Peyer's patch (tissue), 4 donors: ENCODE results near the gene ZFYVE9. TPM values are rescaled to one million over a fixed set of nuclear protein-coding genes. Genes with fewer than 3 reads are reported as not detected.
"Not testable (repeated sequence)": the region's sequence is repeated elsewhere in the genome, so short reads cannot be mapped to it uniquely, and the experiment has no call there.

Experiments used
- DNase-seq, 3 donors: peaks; one replicate each; pipeline ENCODE4 v3.0.0-alpha.2; 2017 to 2019
- H3K27ac ChIP-seq, 4 donors: fragments of 200-600 bp; sonication (generic); one replicate each; pipeline ENCODE4 v1.5.1; 2016 to 2019
- H3K27me3 ChIP-seq, 2 donors: fragments of 200-600 bp; sonication (generic); one replicate each; pipeline ENCODE4 v1.5.1; 2019
- H3K36me3 ChIP-seq, 3 donors: fragments of 200-600 bp; sonication (generic); one replicate each; pipeline ENCODE4 v1.5.1; 2016 to 2019
- H3K4me1 ChIP-seq, 4 donors: fragments of 200-600 bp; sonication (generic); one replicate each; pipeline ENCODE4 v1.5.1; 2016 to 2019
- H3K4me3 ChIP-seq, 4 donors: fragments of 200-600 bp; sonication (generic); 1 replicate in 3 of 4; 2 replicates in 1 of 4; pipeline ENCODE4 v1.5.1; 2016 to 2019; ENCODE audit warnings: mild to moderate bottlenecking in 1 of 4
- H3K9me3 ChIP-seq, 4 donors: fragments of 200-600 bp; sonication (generic); one replicate each; pipeline ENCODE4 v1.5.1; 2016 to 2019; ENCODE audit warnings: mild to moderate bottlenecking in 1 of 4
- CTCF ChIP-seq, 6 experiments: fragments of 450-650 bp in 4 of 6; fragments of 200-600 bp in 2 of 6; sonication (generic) in 1 of 6; IDR thresholded peaks; one replicate each; pipeline ENCODE4 v1.5.1; 2017 to 2019; ENCODE audit warnings: antibody characterized with exemption in 6 of 6, mild to moderate bottlenecking in 3 of 6, moderate library complexity in 1 of 6
- POLR2A ChIP-seq, 2 donors: fragments of 450-650 bp; IDR thresholded peaks; one replicate each; pipeline ENCODE4 v1.5.1; 2017; ENCODE audit warnings: antibody characterized with exemption in 2 of 2, mild to moderate bottlenecking in 2 of 2, moderate library complexity in 2 of 2
- total RNA-seq, 4 donors: library from RNA; depleted of rRNA; stranded (reverse); fragments of >200 nt; gene quantifications; one replicate each; pipeline ENCODE4 v1.1.0, GENCODE V29; 2016

ZFYVE9 gene
- total RNA-seq, 4 donors from 2014 or later, result 21.6 to 36.3 (median 25.4) TPM

GRCh38 chr1:52204696-52205095, 62.8 kb downstream of the ZFYVE9 start:
- no peaks in the 10 kb centered on the region for H3K36me3 ChIP-seq
- TF ChIP-seq CTCF (IDR thresholded peaks at IDR 0.05) (no peak), POLR2A (IDR thresholded peaks at IDR 0.05) (no peak)

GRCh38 chr1:52206686-52207085, 64.8 kb downstream of the ZFYVE9 start:
- H3K36me3 ChIP-seq, H3K4me1 ChIP-seq, H3K9me3 ChIP-seq, DNase-seq, H3K27ac ChIP-seq, H3K27me3 ChIP-seq, H3K4me3 ChIP-seq: not testable (repeated sequence)

More at GRCh38 chr1:52204696-52205095, 62.8 kb downstream of the ZFYVE9 start:
- Histone ChIP-seq H3K4me1 (no peaks in the 10 kb centered on the region), H3K4me3 (no peak overlapping the region), H3K9me3 (no peaks in the 10 kb centered on the region), H3K27ac (no peak overlapping the region), H3K27me3 (no peaks in the 10 kb centered on the region)
- no peak for DNase-seq

- Histone ChIP-seq H3K4me1 (no peaks in the 10 kb centered on the region), H3K36me3 (no peaks in the 10 kb centered on the region), H3K4me3 (no peak overlapping the region), H3K27ac (no peak overlapping the region), H3K9me3 (no peaks in the 10 kb centered on the region), H3K27me3 (no peaks in the 10 kb centered on the region)
- TF ChIP-seq POLR2A (IDR thresholded peaks at IDR 0.05) (no peak), CTCF (IDR thresholded peaks at IDR 0.05) (no peak)
- DNase-seq, result no peak
These were observed 67.5 kb downstream of the ZFYVE9 start for GRCh38 chr1:52209429-52209828.

GRCh38 chr1:52210044-52210443, 68.2 kb downstream of the ZFYVE9 start:
- Histone ChIP-seq H3K4me1 (no peaks in the 10 kb centered on the region), H3K27me3 (no peaks in the 10 kb centered on the region), H3K9me3 (no peaks in the 10 kb centered on the region), H3K27ac (no peak overlapping the region), H3K4me3 (no peak overlapping the region), H3K36me3 (no peaks in the 10 kb centered on the region)
- DNase-seq, result no peak
- TF ChIP-seq POLR2A (IDR thresholded peaks at IDR 0.05) (no peak), CTCF (IDR thresholded peaks at IDR 0.05) (no peak)

GRCh38 chr1:52216907-52217458, 75.1 kb downstream of the ZFYVE9 start:
- Histone ChIP-seq H3K27ac (no peak overlapping the region), H3K4me1 (no peaks in the 10 kb centered on the region), H3K4me3 (no peak overlapping the region), H3K36me3 (peaks cover 0 to 24% (median 0%) of the 10 kb centered on the region in 3 donors), H3K9me3 (peaks cover 0 to 18% (median 0%) of the 10 kb centered on the region in 4 donors), H3K27me3 (no peaks in the 10 kb centered on the region)
- TF ChIP-seq CTCF (IDR thresholded peaks at IDR 0.05), result no peak
- TF ChIP-seq POLR2A (IDR thresholded peaks at IDR 0.05), result no peak
- no peak for DNase-seq

- DNase-seq, result no peak
- H3K4me1 ChIP-seq, result no peaks in the 10 kb centered on the region
- no peaks in the 10 kb centered on the region for H3K36me3 ChIP-seq
- H3K27me3 ChIP-seq, result no peaks in the 10 kb centered on the region
- no peak overlapping the region for H3K4me3 ChIP-seq
- no peak for TF ChIP-seq POLR2A (IDR thresholded peaks at IDR 0.05)
- no peak for TF ChIP-seq CTCF (IDR thresholded peaks at IDR 0.05)
- H3K27ac ChIP-seq, result no peak overlapping the region
- peaks cover 0 to 11% (median 4%) of the 10 kb centered on the region in 4 donors for H3K9me3 ChIP-seq
These were observed 83.3 kb downstream of the ZFYVE9 start for GRCh38 chr1:52225174-52225573.
